NCI-H1092 (cell line): ENCODE results near the gene ZNF787.

Experiments
- DNase-seq: peaks from one replicate; lab custom pipeline; 2025; lab: John Stamatoyannopoulos, UW

ZNF787 gene

DNA sequence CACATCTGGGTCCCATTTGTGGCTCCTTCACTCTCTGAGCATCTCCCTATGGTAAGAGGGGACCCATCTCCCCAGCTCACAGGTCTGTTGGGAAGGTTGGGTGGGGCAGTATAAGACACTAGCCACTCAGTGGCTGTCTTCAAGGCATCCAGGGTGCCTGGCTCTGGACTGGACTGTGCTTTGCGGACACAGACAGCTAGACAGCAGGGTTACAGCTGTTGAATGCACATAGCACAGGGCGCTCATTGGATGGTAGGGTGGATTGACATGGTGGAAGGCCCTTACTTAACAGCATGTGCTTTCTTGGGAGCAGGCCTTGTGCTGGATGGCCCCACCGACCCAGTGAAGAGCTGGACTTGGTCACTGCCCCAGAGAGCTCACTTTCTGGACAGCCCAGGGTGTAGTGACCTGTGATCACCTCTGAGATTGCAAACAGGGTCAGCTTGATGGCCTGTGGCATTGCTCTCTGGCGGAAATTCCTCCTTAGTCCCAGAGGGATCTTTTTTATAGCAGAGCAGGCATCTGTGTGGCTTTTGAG lies 21.9 kb upstream of the ZNF787 start:
- DNase-seq, result no peak

DNA sequence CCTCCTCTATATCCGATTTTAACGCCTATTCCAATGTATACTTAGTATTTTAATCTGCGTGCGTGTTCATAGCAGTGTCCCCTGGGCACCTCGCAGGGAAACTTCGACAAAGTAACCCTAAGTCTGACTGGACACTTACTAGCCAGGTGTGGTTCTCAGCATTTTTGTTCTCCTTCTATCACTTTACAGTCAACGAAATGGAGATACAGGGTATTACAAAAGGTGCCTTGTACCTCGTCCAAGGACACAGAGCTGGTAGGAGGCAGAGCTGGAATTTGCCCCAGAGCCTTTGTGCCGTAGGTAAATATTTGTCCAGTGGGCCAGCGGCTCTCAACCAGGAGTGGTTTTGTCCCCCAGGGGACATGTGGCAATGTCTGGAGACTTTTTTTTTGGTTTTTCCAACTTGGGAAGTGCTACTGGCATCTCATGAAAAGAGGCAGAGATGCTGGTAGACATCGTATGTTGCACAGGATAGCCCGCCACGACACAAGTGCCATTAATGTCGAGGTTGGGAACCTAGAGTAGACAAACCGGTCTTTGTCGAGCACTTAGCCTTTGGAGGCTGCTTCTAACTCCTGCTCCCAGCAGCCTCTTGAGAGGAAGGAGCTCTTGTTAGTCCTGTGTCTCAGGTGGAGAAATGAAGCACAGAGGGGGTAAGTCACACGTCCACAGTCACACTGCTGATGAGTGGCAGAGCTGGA lies 21.1 kb upstream of the ZNF787 start:
- no peak for DNase-seq

DNA sequence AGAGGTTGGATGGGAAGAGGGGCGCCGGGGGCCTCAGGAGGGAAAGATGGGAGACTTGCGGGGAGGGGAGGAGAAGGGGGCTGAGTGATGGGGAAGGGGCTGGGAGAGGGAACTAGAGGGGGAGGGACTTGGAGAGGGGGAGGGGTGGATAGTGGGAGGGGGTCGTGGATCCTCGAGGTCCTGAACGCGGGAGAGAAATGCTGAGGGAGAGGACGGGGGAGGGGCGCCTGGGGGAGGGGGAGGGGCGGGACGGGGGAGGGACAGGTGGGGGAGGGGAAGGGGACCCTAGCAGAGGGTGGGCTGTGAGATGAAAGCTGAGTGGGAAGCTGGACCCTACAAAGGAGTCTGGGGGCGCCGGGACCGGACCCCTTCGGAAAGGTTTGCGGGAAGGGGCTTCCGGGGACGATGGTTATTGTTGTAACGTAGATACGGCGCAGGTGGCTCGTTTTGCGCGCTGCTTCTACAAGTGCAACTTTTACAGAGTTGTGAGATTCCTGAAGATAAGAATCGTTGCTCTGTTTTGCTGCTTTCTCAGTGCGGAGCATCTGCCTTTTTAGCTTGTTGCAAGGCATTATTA lies 20.4 kb upstream of the ZNF787 start:
- no peak for DNase-seq

DNA sequence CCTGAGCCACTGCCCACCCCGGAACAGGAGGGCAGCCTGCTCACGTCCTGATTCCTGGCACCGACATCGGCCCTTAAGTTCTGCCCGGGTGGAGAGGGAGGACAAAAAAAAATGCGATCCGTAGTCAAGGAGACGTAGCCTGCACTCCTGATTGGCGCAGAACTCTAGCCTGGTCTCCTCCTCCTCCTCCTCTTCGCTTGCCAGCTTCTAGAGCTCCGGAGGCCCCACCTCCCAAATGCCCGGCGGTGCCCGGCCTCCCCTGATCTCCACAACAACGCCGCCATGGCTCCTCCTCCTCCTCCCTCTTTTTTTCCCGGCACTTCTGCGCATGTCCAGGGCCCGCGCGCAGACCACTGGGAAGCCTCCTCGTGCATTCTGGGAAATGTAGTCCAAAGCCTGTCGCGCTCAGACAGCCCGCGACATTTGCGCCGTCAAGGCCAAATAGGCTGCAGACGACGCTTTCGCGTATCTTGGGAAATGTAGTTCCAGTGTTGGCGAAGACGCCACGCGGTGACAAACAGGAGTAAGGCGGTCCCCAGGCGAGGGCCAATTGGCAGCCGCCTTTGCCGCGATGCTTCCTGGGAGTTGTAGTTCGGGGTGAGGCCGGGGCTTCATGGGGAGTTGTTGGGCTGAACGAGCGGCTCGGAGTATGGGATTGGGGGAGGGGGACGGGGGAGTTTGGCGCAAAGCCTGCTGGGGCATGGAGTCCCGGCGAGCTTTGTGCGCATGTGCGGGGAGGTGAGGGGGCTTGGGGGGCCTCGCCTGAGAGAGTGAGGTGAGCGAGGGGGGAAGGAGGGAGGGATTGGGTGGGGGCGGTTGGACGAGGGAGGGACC lies 19.7 kb upstream of the ZNF787 start, which contains the start of gene ZNF444:
TSS of gene ZNF444 (plus strand) at position 705 of the 834 bp plus-strand sequence. CDS start 5,625 bp downstream, outside the sequence.
- DNase-seq, result peak; percentile 96

DNA sequence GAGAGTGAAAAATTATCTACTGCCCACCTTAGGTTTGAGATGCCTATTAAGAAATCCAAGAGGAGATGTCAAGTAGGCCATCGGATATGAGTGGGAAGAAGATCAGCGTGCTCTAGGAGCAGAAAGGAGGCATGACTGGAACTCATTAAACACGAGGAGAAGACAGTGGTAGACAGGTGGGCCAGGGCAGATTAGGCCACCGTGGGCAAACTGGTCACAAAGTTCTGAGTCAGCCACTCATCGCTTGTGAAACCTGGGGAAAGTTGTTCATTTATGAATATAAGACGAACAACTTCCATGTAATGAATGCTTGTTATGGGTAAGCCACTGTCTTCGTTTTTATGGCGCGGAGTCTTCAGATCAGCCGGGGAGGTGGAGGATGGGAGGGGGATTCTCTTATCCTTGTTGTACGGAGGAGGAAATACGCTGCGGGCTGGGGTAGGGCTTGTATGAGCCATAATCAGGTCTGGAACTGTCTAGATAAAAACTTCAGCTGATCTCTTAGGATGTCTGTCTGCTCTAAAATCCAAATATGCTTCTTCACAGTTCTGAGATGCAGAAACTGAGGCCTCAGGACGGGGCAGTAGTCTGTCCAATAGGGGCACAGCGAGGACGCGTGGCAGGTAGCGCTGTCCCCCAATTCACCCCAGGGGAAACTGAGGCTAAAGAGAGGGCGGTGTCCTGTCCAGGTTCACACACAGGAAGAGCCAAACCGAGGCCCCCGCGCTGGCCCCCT lies 18.9 kb upstream of the ZNF787 start:
- no peak for DNase-seq

DNA sequence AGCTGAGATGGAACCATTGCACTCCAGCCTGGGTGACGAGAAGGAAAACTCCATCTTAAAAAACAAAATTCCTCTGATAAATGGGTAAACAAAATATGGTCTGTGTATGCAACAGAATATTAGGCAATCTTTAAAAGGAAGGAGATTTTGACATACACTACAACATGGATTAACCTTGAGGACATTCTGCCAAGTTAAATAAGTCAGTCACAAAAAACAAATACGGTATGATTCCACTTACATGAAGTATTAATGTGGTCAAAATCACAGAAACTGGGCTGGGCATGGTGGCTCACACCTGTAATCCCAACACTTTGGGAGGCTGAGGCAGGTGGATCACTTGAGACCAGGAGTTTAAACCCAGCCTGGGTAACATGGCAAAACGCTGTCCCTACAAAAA lies 17.0 kb upstream of the ZNF787 start:
- DNase-seq, result no peak

DNA sequence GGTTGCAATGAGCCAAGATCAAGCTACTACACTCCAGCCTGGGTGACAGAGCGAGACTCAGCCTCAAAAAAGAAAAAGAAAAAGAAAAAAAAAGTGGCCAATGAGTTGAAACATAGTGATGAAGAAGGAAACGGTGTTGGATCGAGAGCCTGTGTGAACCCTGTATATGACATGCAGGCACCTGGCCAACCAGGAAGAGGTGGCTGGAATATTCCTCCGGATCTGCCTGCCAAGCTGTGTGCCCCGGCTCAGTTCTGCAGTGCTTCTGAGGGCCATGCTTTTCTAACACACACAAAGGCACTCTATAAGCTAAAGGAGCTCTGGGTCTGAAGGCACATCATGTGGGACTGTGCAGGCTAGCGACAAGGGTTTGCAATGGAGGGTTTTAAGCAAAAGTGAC lies 16.3 kb upstream of the ZNF787 start:
- no peak for DNase-seq

DNA sequence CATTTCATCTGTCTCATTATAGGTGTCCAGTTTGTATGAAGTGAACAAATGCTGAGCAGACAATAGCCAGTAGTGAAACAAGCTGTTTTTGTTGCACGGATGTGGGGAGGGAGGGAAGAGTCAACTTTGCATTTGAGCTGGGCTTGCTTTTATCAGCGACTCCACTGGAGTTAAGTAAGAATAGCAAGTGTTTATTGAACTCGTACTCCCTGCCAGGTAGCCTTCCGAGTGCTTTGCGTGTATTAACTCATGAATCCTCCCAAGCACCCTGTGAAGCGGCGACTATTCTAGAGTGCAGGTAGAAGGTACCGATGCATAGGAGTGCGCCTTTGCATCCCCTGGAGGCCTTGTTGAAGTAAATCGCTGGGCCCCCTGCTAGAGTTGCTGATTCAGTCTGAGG lies 15.3 kb upstream of the ZNF787 start:
- DNase-seq, result no peak

DNA sequence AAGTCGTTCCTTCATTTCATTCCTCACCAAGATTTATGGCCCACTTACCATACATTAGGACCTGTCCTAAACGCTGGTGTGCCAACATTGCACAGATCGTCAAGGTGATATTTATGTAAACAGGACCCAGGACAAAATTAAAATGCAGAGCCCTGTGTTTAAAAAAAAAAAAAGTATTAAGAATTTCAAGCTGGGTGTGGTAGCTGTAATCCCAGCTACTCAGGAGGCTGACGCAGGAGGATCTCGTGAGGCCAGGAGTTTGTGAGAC lies 13.5 kb upstream of the ZNF787 start:
- DNase-seq, result no peak

DNA sequence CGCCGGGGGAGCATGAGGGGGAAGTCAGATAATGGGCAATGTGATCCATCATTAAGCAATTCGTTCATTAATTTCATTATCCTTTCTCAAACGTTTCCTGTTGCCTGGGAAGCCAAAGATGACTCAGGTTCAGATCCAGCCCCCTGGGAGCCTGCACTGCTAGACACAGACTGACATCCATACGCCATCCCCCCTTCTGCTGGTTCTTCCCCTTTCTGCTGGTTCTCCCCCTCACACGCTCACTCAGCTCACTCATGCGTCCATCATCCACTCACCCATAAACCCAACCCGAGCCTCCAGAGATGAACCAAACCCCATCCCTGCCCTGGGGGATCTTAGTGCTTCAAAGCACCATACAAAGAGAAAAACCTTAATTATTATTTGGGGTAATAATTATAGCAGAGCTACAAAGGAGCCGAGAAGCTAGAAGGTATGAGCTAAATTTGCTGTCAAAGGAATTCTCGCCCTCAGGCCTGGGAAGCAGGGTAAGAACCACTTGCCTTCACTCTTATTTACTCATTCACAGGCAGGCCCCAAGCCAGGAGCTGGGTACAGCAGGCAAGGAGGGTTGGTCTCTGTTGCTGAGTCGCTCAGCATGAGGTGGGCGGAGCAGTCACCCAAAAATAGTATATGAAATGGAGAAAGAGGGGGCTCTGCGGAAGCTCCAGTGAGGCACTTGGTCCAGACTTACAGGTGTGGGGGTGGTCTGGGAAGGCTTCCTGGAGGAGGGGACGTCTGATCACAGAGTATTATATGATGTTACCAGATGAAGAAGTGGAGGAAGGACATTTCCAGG lies 13.0 kb upstream of the ZNF787 start:
- DNase-seq, result no peak

DNA sequence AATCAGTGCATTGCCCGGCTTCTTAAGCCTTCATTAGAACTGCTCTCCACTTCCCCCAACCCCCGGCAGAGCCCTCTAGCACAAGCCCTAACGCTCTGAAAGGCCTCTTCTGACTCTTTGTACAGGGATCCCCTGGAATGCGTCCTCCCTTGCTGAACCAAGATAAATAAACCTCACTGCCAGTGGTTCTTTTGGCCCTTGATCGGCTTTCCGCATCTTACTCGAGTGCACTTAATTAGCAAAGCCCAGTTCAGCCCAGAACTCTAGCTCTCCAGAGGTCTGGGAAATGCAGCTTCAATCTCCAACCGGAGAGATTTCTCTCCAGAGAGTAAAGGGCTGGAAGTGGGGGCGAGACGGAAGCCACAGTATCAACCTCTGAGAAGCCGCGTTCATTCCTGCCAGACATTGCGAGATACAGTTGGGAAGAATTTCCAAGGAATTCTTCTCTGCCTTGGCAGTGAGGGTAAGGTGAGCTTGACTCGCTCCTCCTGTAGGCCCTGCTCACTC lies 11.3 kb upstream of the ZNF787 start:
- DNase-seq, result no peak

DNA sequence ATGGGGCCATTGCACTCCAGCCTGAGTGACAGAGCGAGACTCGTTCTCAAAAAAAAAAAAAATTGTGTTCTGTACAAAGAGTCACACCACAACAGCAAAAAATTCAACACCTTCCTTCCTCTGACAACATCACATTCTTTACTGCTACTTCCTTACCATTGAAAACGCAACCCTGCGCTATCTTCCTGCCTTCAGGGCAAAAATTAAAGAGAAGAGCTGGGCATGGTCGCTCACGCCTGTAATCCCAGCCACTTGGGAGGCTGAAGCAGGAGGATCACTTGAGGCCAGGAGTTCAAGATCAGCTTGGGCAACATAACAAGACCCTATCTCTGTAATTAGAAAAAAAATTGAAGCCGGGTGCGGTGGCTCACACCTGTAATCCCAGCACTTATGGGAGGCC lies 10.6 kb upstream of the ZNF787 start:
- DNase-seq, result no peak

DNA sequence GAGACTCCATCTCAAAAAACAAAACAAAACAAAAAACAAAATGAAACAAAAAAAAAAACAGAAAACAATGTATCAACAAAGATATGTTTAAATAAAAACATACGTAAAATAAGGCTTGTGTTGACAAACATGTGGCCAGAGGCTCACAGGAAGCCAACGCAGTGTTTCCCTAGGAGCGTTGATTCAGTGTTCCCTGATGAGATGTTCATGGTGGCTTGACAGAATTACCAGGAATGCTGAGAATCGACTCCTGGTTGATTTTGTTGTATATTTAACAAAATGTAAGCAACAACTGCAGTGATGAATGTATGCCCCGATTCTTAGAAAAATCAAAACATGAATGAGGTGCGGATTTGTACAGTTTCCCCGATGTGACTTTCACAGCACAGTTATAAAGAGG lies 8.9 kb upstream of the ZNF787 start:
- no peak for DNase-seq

DNA sequence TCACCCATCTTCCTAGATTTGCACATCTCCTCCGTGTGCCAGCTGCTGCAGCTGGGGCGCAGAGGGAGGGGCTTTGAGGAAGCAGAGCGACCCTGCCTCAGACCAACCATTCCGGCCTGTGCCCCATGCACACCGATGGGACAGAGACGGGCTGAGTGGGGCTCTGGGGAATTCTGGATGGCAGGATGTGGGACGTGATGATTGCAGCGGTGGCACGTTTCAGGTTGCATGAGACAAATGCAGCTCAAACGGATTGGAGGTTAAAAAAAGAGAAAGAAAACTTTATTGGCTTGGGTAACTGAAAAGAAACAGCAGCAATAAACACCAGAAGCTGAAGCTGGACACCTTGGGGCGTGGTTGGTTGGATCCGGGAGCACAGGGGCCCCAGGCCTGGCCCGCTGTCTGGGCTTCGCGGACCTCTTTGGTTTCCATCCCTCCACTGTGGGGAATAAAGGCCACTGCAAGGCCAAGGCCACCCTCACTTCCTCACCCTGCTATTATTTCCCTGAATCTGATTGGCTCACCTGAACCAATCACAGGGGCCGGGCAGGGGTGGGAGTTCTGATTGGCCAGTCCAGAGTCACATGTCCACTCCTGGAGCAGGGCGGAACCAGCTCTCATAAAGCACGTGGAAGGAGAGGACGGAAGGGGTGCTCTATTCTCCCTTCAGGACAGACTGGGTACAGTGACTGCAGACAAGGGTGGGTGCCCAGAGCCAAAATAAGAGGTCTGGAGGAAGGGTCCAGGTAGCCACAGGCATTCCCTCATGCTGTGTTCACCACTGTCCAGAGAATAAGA lies 6.1 kb upstream of the ZNF787 start:
- DNase-seq, result no peak

DNA sequence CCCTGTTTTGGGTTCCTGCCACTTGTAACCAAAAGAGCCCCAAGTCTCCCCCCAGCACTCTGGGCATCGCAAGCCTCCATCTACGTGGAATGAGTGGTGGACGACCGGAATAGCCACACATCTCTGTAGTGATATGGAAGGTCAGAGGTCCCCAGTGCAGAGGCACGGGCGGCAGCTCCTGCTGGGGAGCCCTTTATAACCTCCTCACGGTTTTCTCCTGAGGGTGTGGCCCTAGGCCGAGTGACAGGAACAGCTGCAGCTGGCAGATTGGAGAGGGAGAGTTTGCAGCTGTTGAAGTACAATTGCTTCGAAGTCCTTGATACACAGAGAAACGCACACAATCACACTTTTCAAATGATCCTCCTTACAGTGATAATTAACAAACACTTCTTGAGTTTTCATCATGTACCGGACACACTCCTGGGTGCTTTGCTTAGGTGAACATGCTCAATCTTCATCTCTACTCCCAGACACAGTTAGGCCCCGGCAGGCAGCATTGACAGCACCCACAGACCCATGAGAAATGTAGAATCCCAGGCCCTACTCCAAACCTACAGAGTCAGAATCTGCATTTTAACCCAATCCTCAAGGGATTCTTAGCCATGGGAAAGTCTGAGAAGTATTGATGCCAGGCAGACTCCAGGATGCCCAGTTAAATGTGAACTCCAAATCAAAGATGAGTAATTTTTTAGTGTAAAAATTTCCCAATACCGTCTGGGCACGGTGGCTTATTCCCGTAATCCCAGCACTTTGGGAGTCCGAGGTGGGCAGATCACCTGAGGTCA lies 4.9 kb upstream of the ZNF787 start:
- DNase-seq, result no peak

DNA sequence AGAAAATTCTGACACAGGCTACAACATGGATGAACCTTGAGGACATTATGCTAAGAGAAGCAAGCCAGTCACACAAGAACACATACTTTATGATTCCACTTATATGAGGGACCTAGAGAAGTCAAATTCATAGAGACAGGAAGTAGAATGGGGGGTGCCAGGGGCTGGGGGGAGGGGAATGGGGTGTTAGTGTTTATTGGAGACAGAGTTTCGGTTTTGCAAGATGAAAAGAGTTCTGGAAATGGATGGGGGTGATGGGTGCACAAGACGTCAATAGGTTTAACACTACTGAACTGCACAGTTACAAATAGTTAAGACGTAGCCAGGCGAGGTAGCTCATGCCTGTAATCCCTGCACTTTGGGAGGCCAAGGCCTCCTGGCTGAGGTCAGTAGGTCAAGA lies 3.5 kb upstream of the ZNF787 start:
- DNase-seq, result no peak

DNA sequence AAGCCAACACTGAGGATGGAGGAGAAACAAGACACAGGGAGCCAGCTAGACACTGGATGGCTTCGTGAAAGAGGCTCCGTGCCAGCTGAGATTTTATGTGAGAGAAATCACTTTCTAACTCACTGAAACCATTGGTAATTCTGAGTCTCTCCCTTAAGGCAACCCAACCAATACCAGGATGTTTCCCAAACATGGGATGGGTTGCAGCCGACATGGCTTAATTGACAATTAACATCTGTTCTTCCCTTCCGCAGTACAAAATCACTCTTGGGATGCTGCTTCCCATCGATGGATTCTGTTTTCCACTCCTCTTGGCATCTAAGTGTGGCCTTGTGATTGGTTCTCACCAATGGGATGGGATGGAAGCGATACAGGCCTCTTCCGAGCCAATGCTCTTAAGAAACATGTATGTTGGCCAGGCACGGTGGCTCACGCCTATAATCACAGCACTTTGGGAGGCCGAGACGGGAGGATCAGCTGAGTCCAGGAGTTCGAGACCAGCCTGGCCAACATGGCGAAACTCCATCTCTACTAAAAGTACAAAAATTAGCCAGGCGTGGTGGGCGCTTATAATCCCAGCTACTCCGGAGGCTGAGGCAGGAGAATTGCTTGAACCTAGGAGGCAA lies 2.3 kb upstream of the ZNF787 start:
- no peak for DNase-seq

DNA sequence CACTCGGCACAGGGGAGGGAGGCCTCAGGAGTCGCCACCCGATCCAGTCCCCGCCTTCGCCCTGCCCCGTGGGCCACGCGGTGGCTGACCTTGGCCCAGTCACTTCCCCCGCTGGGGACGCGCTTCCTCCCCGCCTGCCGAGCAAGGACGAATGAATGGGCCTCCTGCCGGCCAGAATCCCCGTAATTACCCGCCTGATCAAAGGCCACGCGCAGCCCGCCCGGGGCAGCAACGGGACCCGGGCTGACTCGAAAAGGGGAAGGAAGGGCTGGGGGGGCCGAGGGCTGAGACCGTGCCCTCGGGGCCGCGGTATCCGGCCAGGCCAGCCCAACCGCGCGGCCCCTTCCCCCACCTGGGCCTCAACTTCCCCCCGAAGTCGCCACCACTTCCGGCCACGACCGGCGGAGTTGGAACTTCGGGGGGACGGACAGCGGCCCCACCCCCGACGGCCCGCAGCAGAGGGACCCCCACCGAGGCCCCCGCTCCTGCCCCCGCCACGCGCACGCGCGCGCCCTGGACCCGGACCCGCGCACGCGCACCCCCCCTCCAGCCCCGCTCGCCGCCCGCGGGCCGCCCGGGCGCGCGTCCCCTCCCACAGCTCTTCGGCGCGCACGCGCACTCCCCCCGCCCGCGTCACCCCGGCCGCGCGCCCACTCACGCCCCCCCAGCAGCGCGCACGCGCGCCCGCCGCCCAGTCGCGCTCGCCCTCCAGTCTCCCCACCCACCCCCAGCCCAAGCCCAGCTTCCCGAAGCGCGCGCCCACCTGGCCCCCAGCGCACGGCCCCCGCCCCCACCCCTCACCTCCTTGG lies 520 bp downstream of the ZNF787 start:
- peak; percentile 14 for DNase-seq
